Measurements from ENCODE around the gene NDE1.

DNA sequence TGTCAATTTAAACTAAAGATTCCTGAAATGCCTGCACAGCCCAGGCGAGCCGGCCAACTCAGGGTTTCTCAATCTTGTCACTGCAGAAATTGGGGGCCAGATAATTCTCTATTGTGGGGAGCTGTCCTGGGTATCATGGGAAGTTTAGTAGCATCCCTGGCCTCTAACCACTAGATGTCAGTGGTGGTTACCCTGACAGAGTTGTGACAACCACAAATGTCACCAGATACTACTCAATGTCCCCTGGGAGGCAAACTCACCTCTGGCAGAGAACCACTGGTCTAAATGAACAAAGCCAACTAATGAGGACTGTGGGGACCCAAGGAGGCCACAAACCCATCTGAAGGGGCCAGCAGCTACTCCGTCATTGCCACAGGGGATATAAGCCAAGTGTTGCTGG is 115.8 kb downstream of the NDE1 start:
- TF ChIP-seq, protein P1, sequence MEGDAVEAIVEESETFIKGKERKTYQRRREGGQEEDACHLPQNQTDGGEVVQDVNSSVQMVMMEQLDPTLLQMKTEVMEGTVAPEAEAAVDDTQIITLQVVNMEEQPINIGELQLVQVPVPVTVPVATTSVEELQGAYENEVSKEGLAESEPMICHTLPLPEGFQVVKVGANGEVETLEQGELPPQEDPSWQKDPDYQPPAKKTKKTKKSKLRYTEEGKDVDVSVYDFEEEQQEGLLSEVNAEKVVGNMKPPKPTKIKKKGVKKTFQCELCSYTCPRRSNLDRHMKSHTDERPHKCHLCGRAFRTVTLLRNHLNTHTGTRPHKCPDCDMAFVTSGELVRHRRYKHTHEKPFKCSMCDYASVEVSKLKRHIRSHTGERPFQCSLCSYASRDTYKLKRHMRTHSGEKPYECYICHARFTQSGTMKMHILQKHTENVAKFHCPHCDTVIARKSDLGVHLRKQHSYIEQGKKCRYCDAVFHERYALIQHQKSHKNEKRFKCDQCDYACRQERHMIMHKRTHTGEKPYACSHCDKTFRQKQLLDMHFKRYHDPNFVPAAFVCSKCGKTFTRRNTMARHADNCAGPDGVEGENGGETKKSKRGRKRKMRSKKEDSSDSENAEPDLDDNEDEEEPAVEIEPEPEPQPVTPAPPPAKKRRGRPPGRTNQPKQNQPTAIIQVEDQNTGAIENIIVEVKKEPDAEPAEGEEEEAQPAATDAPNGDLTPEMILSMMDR (conservative IDR thresholded peaks at IDR 0.05 in 1 of 2, IDR thresholded peaks at IDR 0.05 in 1 of 2; ENCODE audit: extremely low read depth in 1 of 2, insufficient read depth in 1 of 2, low read depth in 1 of 2, low read length in 2 of 2), result peak; percentile 59 to 76
- TF ChIP-seq EZH2 (IDR thresholded peaks at IDR 0.05; ENCODE audit: borderline replicate concordance, low read length), result no peak

All from mammary epithelial cell (primary cell).